ENCODE data around the gene AGPAT4.

GRCh38 chr6:161151660-161152526 is 122.0 kb downstream of the AGPAT4 start:
- TF ChIP-seq GATA2 (IDR thresholded peaks at IDR 0.05; ENCODE audit: low read depth, low read length) (no peak), GATA3 (IDR thresholded peaks at IDR 0.05; ENCODE audit: low read depth, low read length) (no peak)
